Memory B cell (primary cell): ENCODE data around the gene GPR142.
"Not testable (repeated sequence)": the region's sequence is repeated elsewhere in the genome, so short reads cannot be mapped to it uniquely, and the experiment has no call there.

Experiments used
- ATAC-seq: fragments of 150-1000 bp; cut with Tn5 transposase; 2 replicates; pipeline ENCODE4 v1.10.0; 2021; ENCODE audit warnings: low read depth, mild to moderate bottlenecking, moderate library complexity
- DNase-seq, 2 donors: peaks; one replicate each; pipeline ENCODE4 v3.0.0; 2022; ENCODE audit warnings: low spot score in 2 of 2
- H3K27ac Mint-ChIP-seq: one replicate; pipeline ENCODE4 v1.8.0; 2022; ENCODE audit warnings: mild to moderate bottlenecking, moderate library complexity, mixed read lengths
- H3K27me3 Mint-ChIP-seq: one replicate; pipeline ENCODE4 v1.8.0; 2022; ENCODE audit warnings: mixed read lengths
- H3K36me3 Mint-ChIP-seq: one replicate; pipeline ENCODE4 v1.8.0; 2022; ENCODE audit warnings: mild to moderate bottlenecking, mixed read lengths
- H3K4me1 Mint-ChIP-seq: one replicate; pipeline ENCODE4 v1.8.0; 2022; ENCODE audit warnings: mixed read lengths
- H3K4me3 Mint-ChIP-seq: one replicate; pipeline ENCODE4 v1.8.0; 2022; ENCODE audit warnings: mild to moderate bottlenecking, moderate library complexity, mixed read lengths
- H3K9me3 Mint-ChIP-seq: one replicate; pipeline ENCODE4 v1.8.0; 2022; ENCODE audit warnings: mixed read lengths

GPR142 gene

DNA sequence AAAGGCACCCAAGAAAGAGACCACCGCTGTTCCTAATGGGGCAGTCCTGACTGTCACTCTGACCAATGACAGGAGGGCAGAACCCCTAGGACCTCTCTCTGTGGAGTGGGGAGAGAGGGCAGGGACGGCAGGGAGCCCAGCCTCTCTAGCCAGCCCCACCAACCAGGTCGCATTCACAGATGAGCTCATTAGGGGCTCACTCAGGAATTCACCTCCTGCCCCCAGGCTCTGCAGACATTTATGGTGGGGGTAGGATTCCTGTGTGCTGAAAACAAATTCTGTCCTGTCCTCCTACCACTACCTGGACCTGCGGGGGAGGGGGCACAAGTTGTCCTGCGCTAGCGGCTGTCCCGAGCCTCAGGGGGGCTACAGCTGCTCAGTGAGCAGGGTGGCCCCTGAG lies 36.9 kb downstream of the GPR142 start:
- Mint-ChIP-seq H3K27me3 (peaks cover 13% of the 10 kb centered on the region), H3K4me3 (no peak overlapping the region), H3K36me3 (no peaks in the 10 kb centered on the region), H3K27ac (no peak overlapping the region), H3K9me3 (no peaks in the 10 kb centered on the region), H3K4me1 (no peaks in the 10 kb centered on the region)
- ATAC-seq, result no peak
- DNase-seq, result no peak

- ATAC-seq, result no peak
- no peak overlapping the region for H3K4me3 Mint-ChIP-seq
- no peak for DNase-seq
- no peaks in the 10 kb centered on the region for H3K9me3 Mint-ChIP-seq
- no peaks in the 10 kb centered on the region for H3K4me1 Mint-ChIP-seq
- H3K27me3 Mint-ChIP-seq, result peaks cover 10% of the 10 kb centered on the region
- no peak overlapping the region for H3K27ac Mint-ChIP-seq
- H3K36me3 Mint-ChIP-seq, result no peaks in the 10 kb centered on the region
Observed at GRCh38 chr17:74404789-74405188, 37.5 kb downstream of the GPR142 start.

DNA sequence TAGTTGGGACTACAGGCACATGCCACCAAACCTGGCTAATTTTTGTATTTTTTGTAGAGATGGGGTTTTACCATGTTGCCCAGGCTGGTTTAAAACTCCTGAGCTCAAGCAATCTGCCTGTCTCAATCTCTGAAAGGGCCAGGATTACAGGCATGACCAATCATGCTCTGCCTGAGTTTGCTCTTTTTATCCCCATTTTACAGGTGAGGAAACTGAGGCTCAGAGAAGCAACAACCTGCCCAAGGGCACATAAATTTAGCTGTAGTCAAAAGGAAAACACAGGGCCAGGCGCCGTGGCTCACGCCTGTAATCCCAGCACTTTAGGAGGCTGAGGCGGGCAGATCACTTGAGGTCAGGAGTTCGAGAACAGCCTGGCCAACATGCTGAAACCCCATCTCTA lies 38.0 kb downstream of the GPR142 start:
- DNase-seq, H3K27ac Mint-ChIP-seq, H3K4me3 Mint-ChIP-seq, H3K9me3 Mint-ChIP-seq, ATAC-seq, H3K4me1 Mint-ChIP-seq, H3K36me3 Mint-ChIP-seq: not testable (repeated sequence)
- H3K27me3 Mint-ChIP-seq, result peaks cover 11% of the 10 kb centered on the region

GRCh38 chr17:74407384-74407783 lies 40.1 kb downstream of the GPR142 start:
- H3K36me3 Mint-ChIP-seq, result peaks cover 1% of the 10 kb centered on the region
- H3K4me3 Mint-ChIP-seq, result no peak overlapping the region
- DNase-seq, result no peak
- no peaks in the 10 kb centered on the region for H3K4me1 Mint-ChIP-seq
- H3K27me3 Mint-ChIP-seq, result peaks cover 13% of the 10 kb centered on the region
- no peak overlapping the region for H3K27ac Mint-ChIP-seq
- ATAC-seq, result no peak
- peaks cover 4% of the 10 kb centered on the region for H3K9me3 Mint-ChIP-seq

- no peaks in the 10 kb centered on the region for H3K4me1 Mint-ChIP-seq
- peaks cover 4% of the 10 kb centered on the region for H3K9me3 Mint-ChIP-seq
- H3K27ac Mint-ChIP-seq, result no peak overlapping the region
- DNase-seq, result no peak
- peaks cover 13% of the 10 kb centered on the region for H3K27me3 Mint-ChIP-seq
- H3K36me3 Mint-ChIP-seq, result peaks cover 1% of the 10 kb centered on the region
- no peak overlapping the region for H3K4me3 Mint-ChIP-seq
- no peak for ATAC-seq
Observed at GRCh38 chr17:74408262-74408661, 41.0 kb downstream of the GPR142 start.

GRCh38 chr17:74408815-74409214 lies 41.5 kb downstream of the GPR142 start:
- Mint-ChIP-seq H3K27me3 (peaks cover 10% of the 10 kb centered on the region), H3K36me3 (peaks cover 1% of the 10 kb centered on the region), H3K4me1 (no peaks in the 10 kb centered on the region), H3K27ac (no peak overlapping the region), H3K9me3 (peaks cover 4% of the 10 kb centered on the region), H3K4me3 (no peak overlapping the region)
- ATAC-seq (no peak), DNase-seq (no peak)

- Mint-ChIP-seq H3K36me3 (peaks cover 1% of the 10 kb centered on the region), H3K27ac (no peak overlapping the region), H3K9me3 (peaks cover 4% of the 10 kb centered on the region), H3K4me3 (no peak overlapping the region), H3K4me1 (no peaks in the 10 kb centered on the region), H3K27me3 (peaks cover 8% of the 10 kb centered on the region)
- no peak for ATAC-seq
- no peak for DNase-seq
Observed at GRCh38 chr17:74410001-74410443, 42.7 kb downstream of the GPR142 start.

DNA sequence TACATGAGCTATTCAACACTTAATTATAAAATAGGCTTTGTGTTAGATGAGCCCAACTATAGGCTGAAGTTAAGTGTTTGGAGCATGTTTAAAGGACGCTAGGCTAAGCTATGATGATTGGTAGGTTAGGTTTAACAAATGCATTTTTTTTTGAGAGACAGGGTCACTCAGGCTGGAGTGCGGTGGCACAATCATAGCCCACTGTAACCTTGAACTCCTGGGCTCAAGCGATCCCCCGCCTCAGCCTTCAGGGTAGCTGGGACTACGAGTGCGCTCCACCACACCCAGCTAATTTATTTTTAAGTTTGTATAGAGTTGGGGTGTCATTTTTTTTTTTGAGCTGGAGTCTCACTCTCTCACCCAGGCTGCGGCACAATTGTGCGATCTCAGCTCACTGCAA lies 45.3 kb downstream of the GPR142 start:
- H3K4me1 Mint-ChIP-seq, result peaks cover 3% of the 10 kb centered on the region
- no peak overlapping the region for H3K27ac Mint-ChIP-seq
- DNase-seq (no peak), ATAC-seq (no peak)
- H3K36me3 Mint-ChIP-seq, result peaks cover 1% of the 10 kb centered on the region
- peaks cover 4% of the 10 kb centered on the region for H3K9me3 Mint-ChIP-seq
- H3K27me3 Mint-ChIP-seq, result peaks cover 11% of the 10 kb centered on the region
- no peak overlapping the region for H3K4me3 Mint-ChIP-seq

GRCh38 chr17:74413491-74413890 lies 46.2 kb downstream of the GPR142 start:
- DNase-seq, result no peak
- Mint-ChIP-seq H3K36me3 (peaks cover 1% of the 10 kb centered on the region), H3K27ac (no peak overlapping the region)

DNA sequence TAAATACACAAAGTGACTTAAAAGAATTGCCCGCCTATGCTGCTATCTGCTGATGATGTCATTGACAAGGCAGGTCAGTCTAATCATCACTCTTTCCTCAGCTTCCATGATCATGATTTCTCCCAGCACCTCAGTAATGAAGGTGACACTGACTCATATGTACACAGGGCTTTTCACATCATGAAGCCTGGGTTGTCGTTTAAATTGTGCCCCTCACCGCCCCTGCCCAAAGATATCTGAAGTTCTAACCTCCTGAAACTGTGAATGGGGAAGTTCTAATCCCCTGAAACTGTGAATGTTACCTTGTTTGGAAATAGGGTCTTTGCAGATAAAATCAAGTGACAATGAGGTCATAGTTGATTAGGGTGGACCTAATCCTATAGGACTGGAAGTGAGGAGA lies 47.2 kb downstream of the GPR142 start:
- peaks cover 14% of the 10 kb centered on the region for H3K27me3 Mint-ChIP-seq
- no peak for DNase-seq
- peaks cover 1% of the 10 kb centered on the region for H3K36me3 Mint-ChIP-seq
- H3K9me3 Mint-ChIP-seq, result peaks cover 4% of the 10 kb centered on the region
- H3K4me1 Mint-ChIP-seq, result peaks cover 3% of the 10 kb centered on the region
- ATAC-seq, result no peak
- H3K27ac Mint-ChIP-seq, result no peak overlapping the region
- no peak overlapping the region for H3K4me3 Mint-ChIP-seq

More at GRCh38 chr17:74413491-74413890, 46.2 kb downstream of the GPR142 start:
- peaks cover 4% of the 10 kb centered on the region for H3K9me3 Mint-ChIP-seq
- no peak overlapping the region for H3K4me3 Mint-ChIP-seq
- H3K4me1 Mint-ChIP-seq, result peaks cover 3% of the 10 kb centered on the region
- no peak for ATAC-seq
- H3K27me3 Mint-ChIP-seq, result peaks cover 12% of the 10 kb centered on the region

DNA sequence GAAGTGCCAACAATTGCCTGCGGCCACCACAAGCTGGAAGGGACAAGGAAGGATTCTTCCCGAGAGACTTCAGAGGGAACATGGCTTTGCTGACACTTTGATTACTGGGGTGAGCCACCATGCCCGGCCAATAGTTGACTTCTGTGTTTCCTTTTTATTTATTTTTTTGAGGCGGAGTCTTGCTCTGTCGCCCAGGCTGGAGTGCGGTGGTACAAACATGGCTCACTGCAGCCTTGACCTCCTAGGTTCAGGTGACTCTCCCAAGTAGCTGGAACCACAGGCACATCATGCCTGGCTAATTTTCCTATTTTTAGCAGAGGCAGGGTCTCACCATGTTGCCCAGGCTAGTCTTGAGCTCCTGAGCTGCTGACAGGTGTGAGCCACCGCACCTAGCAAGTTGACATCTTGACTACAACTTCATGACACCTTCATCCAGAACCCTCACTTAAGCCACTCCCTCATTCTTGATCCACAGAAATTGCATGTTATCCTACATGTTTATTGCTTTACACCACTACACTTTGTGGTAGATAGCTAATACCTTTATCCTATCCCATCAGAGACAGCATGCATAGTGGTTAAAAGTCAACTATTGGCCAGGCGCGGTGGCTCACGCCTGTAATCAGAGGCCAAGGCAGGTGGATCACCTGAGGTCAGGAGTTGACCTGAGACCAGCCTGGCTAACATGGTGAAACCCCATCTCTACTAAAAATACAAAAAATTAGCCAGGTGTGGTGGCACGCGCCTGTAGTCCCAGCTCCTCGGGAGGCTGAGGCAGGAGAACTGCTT lies 48.5 kb downstream of the GPR142 start:
- Mint-ChIP-seq H3K27ac (no peak overlapping the region), H3K4me1 (peaks cover 3% of the 10 kb centered on the region), H3K4me3 (no peak overlapping the region), H3K9me3 (peaks cover under 1% of the 10 kb centered on the region), H3K27me3 (peaks cover 9% of the 10 kb centered on the region), H3K36me3 (no peaks in the 10 kb centered on the region)
- DNase-seq (no peak), ATAC-seq (no peak)

DNA sequence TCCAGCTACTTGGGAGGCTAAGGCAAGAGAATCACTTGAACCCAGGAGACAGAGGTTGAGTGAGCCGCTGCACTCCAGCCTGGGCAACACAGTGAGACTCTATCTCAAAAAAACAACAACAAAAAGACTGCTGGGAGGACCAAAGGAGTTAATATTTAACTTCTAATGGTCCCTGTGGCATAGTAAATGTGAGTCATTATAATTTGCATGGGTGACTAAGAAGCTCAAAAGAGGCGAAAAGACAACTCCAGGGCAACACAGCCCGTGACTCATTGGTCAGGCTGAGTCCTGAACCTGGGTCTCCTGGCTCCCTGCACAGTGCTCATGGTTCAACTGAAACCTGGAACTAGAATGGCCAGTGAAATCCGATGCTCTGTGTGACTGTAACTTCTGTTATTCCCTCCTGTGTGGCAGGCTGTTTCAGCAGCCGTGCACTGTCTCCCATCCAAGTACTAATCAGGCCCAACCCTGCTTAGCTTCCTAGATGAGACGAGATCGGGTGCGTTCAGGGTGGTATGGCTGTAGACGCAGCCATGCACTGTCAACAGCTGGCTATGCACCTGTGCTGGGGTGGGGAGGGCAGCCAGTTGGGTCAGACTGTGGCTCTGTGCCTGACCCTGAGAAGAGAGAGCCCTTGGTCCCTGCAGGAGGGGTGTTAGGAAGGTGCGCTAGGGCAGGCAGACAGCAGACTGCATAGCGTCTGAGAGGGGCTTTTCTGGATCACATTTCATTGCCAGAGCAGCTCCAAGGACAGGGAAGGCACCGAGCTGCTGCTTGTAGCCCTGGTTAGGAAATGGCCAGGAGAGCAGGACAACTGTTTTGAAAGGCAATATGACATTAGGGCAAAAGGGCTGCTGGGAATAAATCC lies 50.1 kb downstream of the GPR142 start:
- ATAC-seq (no peak), DNase-seq (no peak)
- H3K4me1 Mint-ChIP-seq, result peaks cover 3% of the 10 kb centered on the region
- no peaks in the 10 kb centered on the region for H3K36me3 Mint-ChIP-seq
- H3K27ac Mint-ChIP-seq, result no peak overlapping the region
- H3K9me3 Mint-ChIP-seq, result no peaks in the 10 kb centered on the region
- H3K4me3 Mint-ChIP-seq, result no peak overlapping the region
- H3K27me3 Mint-ChIP-seq, result peaks cover 13% of the 10 kb centered on the region

DNA sequence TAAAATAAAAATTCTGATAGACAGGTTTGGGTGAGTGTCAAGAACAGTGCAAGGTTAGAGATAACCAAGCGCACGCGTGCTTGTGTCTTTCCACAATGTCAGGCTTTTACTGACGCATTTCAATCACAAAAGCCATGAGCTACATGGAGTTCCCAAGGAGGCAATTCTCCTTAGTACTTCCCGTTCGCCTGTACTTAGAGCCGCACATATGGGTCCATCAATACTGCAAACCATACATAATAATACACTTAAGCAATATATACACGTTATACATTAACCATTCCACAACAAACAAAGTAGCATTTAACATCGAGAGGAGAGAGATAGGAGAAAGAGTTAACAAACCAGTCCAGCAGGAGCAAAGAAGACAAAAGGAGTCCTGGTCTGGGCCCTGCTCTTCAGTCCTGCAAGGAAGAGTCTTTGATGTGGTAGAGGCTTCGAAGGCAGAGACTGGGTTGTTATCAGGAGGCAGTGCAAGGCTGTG lies 52.7 kb downstream of the GPR142 start:
- no peak for DNase-seq
- H3K4me3 Mint-ChIP-seq, result no peak overlapping the region
- H3K27me3 Mint-ChIP-seq, result peaks cover 20% of the 10 kb centered on the region
- H3K9me3 Mint-ChIP-seq, result no peaks in the 10 kb centered on the region
- no peak for ATAC-seq
- H3K27ac Mint-ChIP-seq, result no peak overlapping the region
- peaks cover 3% of the 10 kb centered on the region for H3K4me1 Mint-ChIP-seq
- H3K36me3 Mint-ChIP-seq, result no peaks in the 10 kb centered on the region
